ENCODE measurements around the gene TRIB2. TPM values are rescaled to one million over a fixed set of nuclear protein-coding genes. Genes with fewer than 3 reads are reported as not detected.

Gene TRIB2
- polyA plus RNA-seq, 1 of the 3 experiments (the other 2 are of a cell fraction) = 27.5 TPM

GRCh38 chr2:12693509-12693908 lies 23.2 kb upstream of the TRIB2 start:
- WGBS (ENCODE audit: low lambda C conversion rate) = 70% methylated on average over 4 of the region's 4 CpGs
- ChIA-PET POLR2A (no interaction called here), CTCF (interaction anchor here (0.6 to 1.5 kb wide), 4 partner anchors 10 to 57 kb away, joined by 3 to 4 read pairs (median 3); no protein-coding TSS in a partner anchor)

DNA sequence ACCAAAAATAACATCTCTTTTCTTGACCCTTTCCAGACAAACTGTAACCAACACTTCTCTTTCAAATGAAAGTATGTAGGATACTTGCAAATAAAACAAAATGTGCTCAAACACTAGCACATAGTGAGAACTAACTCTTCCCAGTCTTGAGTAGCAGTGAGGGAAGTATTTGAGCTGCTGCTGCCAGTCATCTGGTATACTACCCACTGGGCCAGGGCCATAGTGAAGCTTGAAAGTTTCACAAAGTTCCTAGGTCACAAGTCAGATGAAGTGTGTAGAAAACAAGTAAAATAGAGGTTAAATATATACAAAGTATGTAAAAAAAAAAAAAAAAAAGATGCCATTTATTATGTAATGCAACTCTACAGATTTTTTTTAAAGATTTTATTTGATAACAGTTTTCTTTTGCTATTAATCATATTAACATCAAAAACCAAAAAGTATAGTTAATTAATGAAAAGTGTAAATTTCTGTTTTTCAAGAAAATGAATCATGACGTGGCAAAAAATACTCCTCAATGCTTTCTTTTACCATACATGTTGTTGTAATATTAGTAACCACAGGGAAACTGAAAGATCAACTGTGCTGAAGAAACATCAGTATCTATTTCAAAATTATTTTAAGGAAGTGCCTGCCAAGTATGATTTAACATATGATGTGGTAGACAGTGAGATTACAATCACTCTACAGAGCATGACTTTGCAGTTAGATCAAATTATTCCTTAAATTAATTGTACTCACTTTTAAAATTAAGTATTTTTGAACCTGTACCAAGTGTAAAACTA lies 21.6 kb upstream of the TRIB2 start:
- H3F3A ChIP-seq (replicated peaks; ENCODE audit: insufficient read depth) = no peaks in the 10 kb centered on the region
- H4K20me1 ChIP-seq (ENCODE audit: insufficient read depth) = no peaks in the 10 kb centered on the region
- peaks cover 0 to 4% of the 10 kb centered on the region in 2 experiments for H3K36me3 ChIP-seq (replicated peaks in 1 of 2; ENCODE audit: control insufficient read depth in 1 of 2, insufficient read depth in 2 of 2, low read length in 1 of 2)
- H3K4me3 ChIP-seq (ENCODE audit: low read depth in 2 of 2, low read length in 1 of 2) = no peak overlapping the region
- no peaks in the 10 kb centered on the region for H3K27me3 ChIP-seq (ENCODE audit: insufficient read depth)
- H3K4me2 ChIP-seq = no peak overlapping the region
- TF ChIP-seq CHD2 (IDR thresholded peaks at IDR 0.05; ENCODE audit: low read length, partially characterized antibody) (no peak), FOXJ3 (CRISPR knock-in tag; IDR thresholded peaks at IDR 0.05) (no peak), FOSL2 (IDR thresholded peaks at IDR 0.05; ENCODE audit: borderline replicate concordance, low read depth) (no peak), POLR2AphosphoS5 (IDR thresholded peaks at IDR 0.05; ENCODE audit: low read depth, low read length) (no peak), NRF1 (IDR thresholded peaks at IDR 0.05; ENCODE audit: low read depth, low read length) (no peak), IRF3 (IDR thresholded peaks at IDR 0.05; ENCODE audit: low read depth, low read length) (no peak), JUND (IDR thresholded peaks at IDR 0.05) (no peak), MEF2A (IDR thresholded peaks at IDR 0.05; ENCODE audit: borderline replicate concordance, low read depth) (no peak), TAF1 (IDR thresholded peaks at IDR 0.05; ENCODE audit: borderline replicate concordance, low read depth, low read length) (no peak), EZH2phosphoT487 (IDR thresholded peaks at IDR 0.05; ENCODE audit: borderline replicate concordance, low read depth) (no peak), RXRA (IDR thresholded peaks at IDR 0.05; ENCODE audit: borderline replicate concordance, low read depth) (no peak), ELF1 (IDR thresholded peaks at IDR 0.05) (no peak), PBX3 (IDR thresholded peaks at IDR 0.05) (no peak), MAX (IDR thresholded peaks at IDR 0.05; ENCODE audit: low read depth) (no peak), REST (IDR thresholded peaks at IDR 0.05; ENCODE audit: low read depth, low read length) (no peak), NFIC (IDR thresholded peaks at IDR 0.05; ENCODE audit: borderline replicate concordance) (no peak), FOXM1 (IDR thresholded peaks at IDR 0.05; ENCODE audit: low read depth) (no peak), EP300 (IDR thresholded peaks at IDR 0.05; ENCODE audit: borderline replicate concordance in 1 of 2, low read depth in 1 of 2, low read length in 1 of 2) (no peak)
- TF ChIP-seq, protein P1, sequence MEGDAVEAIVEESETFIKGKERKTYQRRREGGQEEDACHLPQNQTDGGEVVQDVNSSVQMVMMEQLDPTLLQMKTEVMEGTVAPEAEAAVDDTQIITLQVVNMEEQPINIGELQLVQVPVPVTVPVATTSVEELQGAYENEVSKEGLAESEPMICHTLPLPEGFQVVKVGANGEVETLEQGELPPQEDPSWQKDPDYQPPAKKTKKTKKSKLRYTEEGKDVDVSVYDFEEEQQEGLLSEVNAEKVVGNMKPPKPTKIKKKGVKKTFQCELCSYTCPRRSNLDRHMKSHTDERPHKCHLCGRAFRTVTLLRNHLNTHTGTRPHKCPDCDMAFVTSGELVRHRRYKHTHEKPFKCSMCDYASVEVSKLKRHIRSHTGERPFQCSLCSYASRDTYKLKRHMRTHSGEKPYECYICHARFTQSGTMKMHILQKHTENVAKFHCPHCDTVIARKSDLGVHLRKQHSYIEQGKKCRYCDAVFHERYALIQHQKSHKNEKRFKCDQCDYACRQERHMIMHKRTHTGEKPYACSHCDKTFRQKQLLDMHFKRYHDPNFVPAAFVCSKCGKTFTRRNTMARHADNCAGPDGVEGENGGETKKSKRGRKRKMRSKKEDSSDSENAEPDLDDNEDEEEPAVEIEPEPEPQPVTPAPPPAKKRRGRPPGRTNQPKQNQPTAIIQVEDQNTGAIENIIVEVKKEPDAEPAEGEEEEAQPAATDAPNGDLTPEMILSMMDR (IDR thresholded peaks at IDR 0.05) = no peak
- no peaks in the 10 kb centered on the region; the same call in 1 of the 2 replicates for H3K9me2 ChIP-seq
- ChIA-PET CTCF (interaction anchor here (0.5 to 0.7 kb wide), 2 partner anchors 31 to 92 kb away, joined by 3 read pairs; no protein-coding TSS in a partner anchor), POLR2A (no interaction called here)
- 74% methylated on average over 1 of the region's 1 CpG for WGBS (ENCODE audit: low lambda C conversion rate)
- no peaks in the 10 kb centered on the region for H3K79me2 ChIP-seq (ENCODE audit: insufficient read depth)
- H3K27ac ChIP-seq (ENCODE audit: low read depth in 2 of 2, low read length in 1 of 2) = no peak overlapping the region
- H2AFZ ChIP-seq (ENCODE audit: low read depth) = no peak overlapping the region
- peaks cover 13% of the 10 kb centered on the region for H3K9me3 ChIP-seq
- H3K9ac ChIP-seq = no peak overlapping the region
- H3K4me1 ChIP-seq (ENCODE audit: control insufficient read depth in 1 of 2, insufficient read depth in 2 of 2, low read depth in 1 of 2, low read length in 1 of 2) = no peaks in the 10 kb centered on the region
- DNase-seq = no peak

More at GRCh38 chr2:12693509-12693908, 23.2 kb upstream of the TRIB2 start:
- no peaks in the 10 kb centered on the region for H3K27me3 ChIP-seq (ENCODE audit: insufficient read depth)
- no peak overlapping the region for H3K4me3 ChIP-seq (ENCODE audit: low read depth in 2 of 2, low read length in 1 of 2)
- H4K20me1 ChIP-seq (ENCODE audit: insufficient read depth) = no peaks in the 10 kb centered on the region
- DNase-seq = no peak
- H3F3A ChIP-seq (replicated peaks; ENCODE audit: insufficient read depth) = no peaks in the 10 kb centered on the region
- H3K27ac ChIP-seq (ENCODE audit: low read depth in 2 of 2, low read length in 1 of 2) = no peak overlapping the region
- H3K79me2 ChIP-seq (ENCODE audit: insufficient read depth) = no peaks in the 10 kb centered on the region
- H3K9ac ChIP-seq = no peak overlapping the region
- H3K9me3 ChIP-seq = peaks cover 19% of the 10 kb centered on the region
- H3K4me1 ChIP-seq (ENCODE audit: control insufficient read depth in 1 of 2, insufficient read depth in 2 of 2, low read depth in 1 of 2, low read length in 1 of 2) = no peaks in the 10 kb centered on the region
- no peaks in the 10 kb centered on the region; the same call in 1 of the 2 replicates for H3K9me2 ChIP-seq
- H3K36me3 ChIP-seq (replicated peaks in 1 of 2; ENCODE audit: control insufficient read depth in 1 of 2, insufficient read depth in 2 of 2, low read length in 1 of 2) = peaks cover 0 to 4% of the 10 kb centered on the region in 2 experiments
- H2AFZ ChIP-seq (ENCODE audit: low read depth) = no peak overlapping the region
- no peak overlapping the region for H3K4me2 ChIP-seq
- no peak for TF ChIP-seq MEF2A (IDR thresholded peaks at IDR 0.05; ENCODE audit: borderline replicate concordance, low read depth)
